Left ventricle myocardium inferior (tissue), 1 donor: ENCODE results near the gene FAM107B. TPM values are rescaled to one million over a fixed set of nuclear protein-coding genes. Genes with fewer than 3 reads are reported as not detected.

Experiments used
- DNase-seq: peaks from one replicate; pipeline ENCODE4 v3.0.0-alpha.2; 2020
- H3K27ac ChIP-seq: fragments of 200-600 bp; replicated peaks from 2 replicates; pipeline ENCODE4 v1.8.0; 2021
- H3K27me3 ChIP-seq: fragments of 200-600 bp; 2 replicates; pipeline ENCODE4 v1.8.0; 2021; ENCODE audit warnings: low read depth
- H3K36me3 ChIP-seq: fragments of 200-600 bp; 2 replicates; pipeline ENCODE4 v1.8.0; 2021
- H3K4me1 ChIP-seq: fragments of 200-600 bp; 2 replicates; pipeline ENCODE4 v1.8.0; 2021
- H3K4me3 ChIP-seq: fragments of 200-600 bp; 2 replicates; pipeline ENCODE4 v1.8.0; 2021; ENCODE audit warnings: mild to moderate bottlenecking, moderate library complexity
- H3K9me3 ChIP-seq: fragments of 200-600 bp; replicated peaks from 2 replicates; pipeline ENCODE4 v1.8.0; 2021
- CTCF ChIP-seq: fragments of 200-600 bp; IDR thresholded peaks from 2 replicates; pipeline ENCODE4 v1.8.0; 2021; ENCODE audit warnings: antibody characterized with exemption, mild to moderate bottlenecking, borderline replicate concordance
- intact Hi-C: fragments of 100-400 bp; cut with micrococcal nuclease; formaldehyde crosslinking; loops from one replicate; pipeline ENCODE4 v1.11.0; 2022
- total RNA-seq: library from RNA; stranded (reverse); fragmentation: NEBNext Ultra II Directional; extraction: Animal tissue kit (Norgen Biotek cat#: 25700); gene quantifications from one replicate; pipeline ENCODE4 v1.2.1, GENCODE V29; 2021
- donor health status: DM: no; HTN: yes; CAD: no; lungs with severe emphysema.

FAM107B gene
- total RNA-seq, 1 donor from 2014 or later: 4.7 TPM

GRCh38 chr10:14588084-14588937, 186.4 kb downstream of the FAM107B start:
- Histone ChIP-seq H3K9me3 (no peaks in the 10 kb centered on the region), H3K4me1 (peaks cover 10% of the 10 kb centered on the region), H3K36me3 (no peaks in the 10 kb centered on the region), H3K27me3 (no peaks in the 10 kb centered on the region), H3K4me3 (no peak overlapping the region), H3K27ac (peak overlapping the region; percentile 7)
- no peak for DNase-seq
- no peak for TF ChIP-seq CTCF
- intact Hi-C loops: no loop called here

- Histone ChIP-seq H3K27me3 (no peaks in the 10 kb centered on the region), H3K9me3 (no peaks in the 10 kb centered on the region), H3K4me3 (no peak overlapping the region), H3K36me3 (no peaks in the 10 kb centered on the region), H3K27ac (peak overlapping the region; percentile 7), H3K4me1 (peaks cover 10% of the 10 kb centered on the region)
- no peak for DNase-seq
- TF ChIP-seq CTCF: no peak
- intact Hi-C loops: no loop called here
Observed at GRCh38 chr10:14587540-14588083, 187.1 kb downstream of the FAM107B start.

GRCh38 chr10:14586901-14587300, 187.8 kb downstream of the FAM107B start:
- H3K4me1 ChIP-seq: peaks cover 6% of the 10 kb centered on the region
- intact Hi-C loops: no loop called here
- H3K36me3 ChIP-seq: no peaks in the 10 kb centered on the region
- no peaks in the 10 kb centered on the region for H3K9me3 ChIP-seq
- no peak overlapping the region for H3K27ac ChIP-seq
- no peak overlapping the region for H3K4me3 ChIP-seq
- no peak for DNase-seq
- H3K27me3 ChIP-seq: no peaks in the 10 kb centered on the region
- TF ChIP-seq CTCF: no peak

GRCh38 chr10:14585287-14586193, 189.2 kb downstream of the FAM107B start:
- TF ChIP-seq CTCF: no peak
- Histone ChIP-seq H3K27me3 (no peaks in the 10 kb centered on the region), H3K27ac (no peak overlapping the region), H3K4me3 (no peak overlapping the region), H3K9me3 (no peaks in the 10 kb centered on the region), H3K4me1 (peaks cover 6% of the 10 kb centered on the region), H3K36me3 (no peaks in the 10 kb centered on the region)
- DNase-seq: no peak
- intact Hi-C loops: no loop called here

- intact Hi-C loops: no loop called here
- DNase-seq: no peak
- H3K27me3 ChIP-seq: no peaks in the 10 kb centered on the region
- no peak for TF ChIP-seq CTCF
- H3K9me3 ChIP-seq: no peaks in the 10 kb centered on the region
- H3K36me3 ChIP-seq: no peaks in the 10 kb centered on the region
- H3K4me1 ChIP-seq: peaks cover 6% of the 10 kb centered on the region
- H3K27ac ChIP-seq: no peak overlapping the region
- H3K4me3 ChIP-seq: no peak overlapping the region
Observed at GRCh38 chr10:14584661-14585060, 190.0 kb downstream of the FAM107B start.
